Ascending aorta (tissue), 2 donors: ENCODE results near the gene TCERG1L. TPM values are rescaled to one million over a fixed set of nuclear protein-coding genes. Genes with fewer than 3 reads are reported as not detected.

Experiments used
- DNase-seq, 2 donors: peaks; one replicate each; pipeline ENCODE4 v3.0.0-alpha.2; 2019; ENCODE audit warnings: low spot score in 2 of 2
- H3K27ac ChIP-seq, 2 donors: fragments of 200-600 bp; sonication (generic); one replicate each; pipeline ENCODE4 v1.5.1; 2016 to 2017; ENCODE audit warnings: mild to moderate bottlenecking in 1 of 2
- H3K27me3 ChIP-seq: fragments of 200-600 bp; sonication (generic); one replicate; pipeline ENCODE4 v1.5.1; 2017
- H3K36me3 ChIP-seq, 2 donors: fragments of 200-600 bp; sonication (generic); one replicate each; pipeline ENCODE4 v1.5.1; 2016
- H3K4me1 ChIP-seq, 2 donors: fragments of 200-600 bp; sonication (generic); one replicate each; pipeline ENCODE4 v1.5.1; 2016 to 2017; ENCODE audit warnings: mild to moderate bottlenecking in 1 of 2
- H3K4me3 ChIP-seq, 2 donors: fragments of 200-600 bp; sonication (generic); one replicate each; pipeline ENCODE4 v1.5.1; 2016 to 2017; ENCODE audit warnings: mild to moderate bottlenecking in 1 of 2
- H3K9me3 ChIP-seq, 2 donors: fragments of 200-600 bp; sonication (generic); one replicate each; pipeline ENCODE4 v1.5.1; 2016
- intact Hi-C: fragments of 100-400 bp; cut with DNase I; formaldehyde crosslinking; loops from one replicate; pipeline ENCODE4 v1.15.1; 2023
- total RNA-seq: library from RNA; depleted of rRNA; stranded (reverse); fragments of >200 nt; gene quantifications from one replicate; pipeline ENCODE4 v1.1.0, GENCODE V29; 2016
- TF ChIP-seq, protein P1 (sequence below), 3 experiments: fragments of 200-600 bp in 2 of 3; fragments of 450-650 bp in 1 of 3; sonication (generic) in 2 of 3; IDR thresholded peaks; one replicate each; pipeline ENCODE4 v1.5.1; 2016 to 2019; ENCODE audit warnings: antibody characterized with exemption in 3 of 3, mild to moderate bottlenecking in 1 of 3, moderate library complexity in 1 of 3

Gene TCERG1L
- total RNA-seq, 1 donor from 2014 or later: not detected

- Histone ChIP-seq H3K36me3 (no peaks in the 10 kb centered on the region), H3K4me1 (no peaks in the 10 kb centered on the region), H3K27me3 (no peaks in the 10 kb centered on the region), H3K9me3 (no peaks in the 10 kb centered on the region), H3K27ac (no peak overlapping the region), H3K4me3 (no peak overlapping the region)
- intact Hi-C loops: no loop called here
- TF ChIP-seq, protein P1, sequence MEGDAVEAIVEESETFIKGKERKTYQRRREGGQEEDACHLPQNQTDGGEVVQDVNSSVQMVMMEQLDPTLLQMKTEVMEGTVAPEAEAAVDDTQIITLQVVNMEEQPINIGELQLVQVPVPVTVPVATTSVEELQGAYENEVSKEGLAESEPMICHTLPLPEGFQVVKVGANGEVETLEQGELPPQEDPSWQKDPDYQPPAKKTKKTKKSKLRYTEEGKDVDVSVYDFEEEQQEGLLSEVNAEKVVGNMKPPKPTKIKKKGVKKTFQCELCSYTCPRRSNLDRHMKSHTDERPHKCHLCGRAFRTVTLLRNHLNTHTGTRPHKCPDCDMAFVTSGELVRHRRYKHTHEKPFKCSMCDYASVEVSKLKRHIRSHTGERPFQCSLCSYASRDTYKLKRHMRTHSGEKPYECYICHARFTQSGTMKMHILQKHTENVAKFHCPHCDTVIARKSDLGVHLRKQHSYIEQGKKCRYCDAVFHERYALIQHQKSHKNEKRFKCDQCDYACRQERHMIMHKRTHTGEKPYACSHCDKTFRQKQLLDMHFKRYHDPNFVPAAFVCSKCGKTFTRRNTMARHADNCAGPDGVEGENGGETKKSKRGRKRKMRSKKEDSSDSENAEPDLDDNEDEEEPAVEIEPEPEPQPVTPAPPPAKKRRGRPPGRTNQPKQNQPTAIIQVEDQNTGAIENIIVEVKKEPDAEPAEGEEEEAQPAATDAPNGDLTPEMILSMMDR (IDR thresholded peaks at IDR 0.05): no peak
- peak in 1 of 2 donors; percentile 47 for DNase-seq
Measured at GRCh38 chr10:131174651-131175540, 136.6 kb downstream of the TCERG1L start.

GRCh38 chr10:131174211-131174565 lies 137.3 kb downstream of the TCERG1L start:
- Histone ChIP-seq H3K4me1 (no peaks in the 10 kb centered on the region), H3K27me3 (no peaks in the 10 kb centered on the region), H3K36me3 (no peaks in the 10 kb centered on the region), H3K9me3 (no peaks in the 10 kb centered on the region), H3K4me3 (no peak overlapping the region), H3K27ac (no peak overlapping the region)
- TF ChIP-seq, protein P1 (IDR thresholded peaks at IDR 0.05): no peak
- DNase-seq: no peak
- intact Hi-C loops: no loop called here

DNA sequence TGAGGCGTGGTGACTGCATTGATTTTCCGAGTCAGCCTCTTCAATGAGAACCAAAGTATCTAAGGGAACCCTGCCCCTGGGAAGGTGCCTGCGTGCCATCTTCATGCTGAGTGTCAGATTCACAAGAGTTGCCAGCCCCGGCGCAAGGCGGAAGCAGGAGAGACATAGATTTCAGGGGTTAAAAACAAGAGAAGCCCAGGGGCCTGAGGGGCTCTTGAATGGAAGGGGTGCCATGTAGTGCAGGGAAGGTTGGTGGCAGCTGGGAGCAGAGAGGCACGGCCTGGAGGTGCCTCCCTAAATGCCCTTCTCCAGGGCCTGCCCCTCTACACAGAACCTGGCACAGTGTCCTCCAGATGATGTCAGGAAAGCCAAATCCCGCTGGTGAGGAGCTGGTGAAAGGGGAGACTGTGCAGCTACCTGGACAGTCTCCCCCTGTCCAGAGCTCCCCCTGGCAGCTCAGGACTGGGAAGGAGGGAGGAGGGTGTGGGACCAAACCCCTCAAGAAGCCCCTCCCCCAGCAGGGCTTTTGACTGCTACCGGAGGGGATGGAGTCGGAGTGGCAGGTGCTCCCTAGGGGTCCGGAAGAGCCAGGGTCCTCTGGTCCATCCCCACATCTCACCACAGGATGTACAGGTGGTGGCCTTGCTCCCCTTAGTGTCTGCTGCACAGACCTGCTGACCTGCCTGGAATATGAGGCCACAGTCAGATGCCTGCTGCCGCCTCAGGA lies 137.9 kb downstream of the TCERG1L start:
- Histone ChIP-seq H3K36me3 (no peaks in the 10 kb centered on the region), H3K27me3 (no peaks in the 10 kb centered on the region), H3K27ac (no peak overlapping the region), H3K4me3 (no peak overlapping the region), H3K9me3 (no peaks in the 10 kb centered on the region), H3K4me1 (no peaks in the 10 kb centered on the region)
- no peak for DNase-seq
- TF ChIP-seq, protein P1 (IDR thresholded peaks at IDR 0.05): no peak
- intact Hi-C loops: no loop called here

GRCh38 chr10:131172433-131172832 lies 139.1 kb downstream of the TCERG1L start:
- H3K27me3 ChIP-seq: no peaks in the 10 kb centered on the region

DNA sequence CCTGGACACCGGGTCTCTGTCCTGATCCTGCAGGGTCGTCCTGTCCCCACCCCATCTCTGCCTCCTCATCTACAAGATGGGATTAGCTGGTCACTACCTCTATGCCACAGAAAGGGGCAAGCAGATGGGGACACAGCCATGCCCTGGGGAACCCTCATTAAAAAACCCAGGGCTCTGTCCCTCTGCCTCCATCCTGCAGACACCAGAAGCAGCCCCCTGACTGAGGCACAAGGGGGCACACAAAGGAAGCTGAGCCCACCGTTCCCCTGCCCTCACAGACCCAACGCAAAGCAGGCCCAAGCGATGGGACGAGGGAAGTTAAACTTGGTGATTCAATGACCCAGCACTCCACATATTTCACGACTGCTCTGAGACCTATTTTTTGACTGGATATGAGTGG lies 142.4 kb downstream of the TCERG1L start:
- Histone ChIP-seq H3K4me3 (no peak overlapping the region), H3K27ac (no peak overlapping the region), H3K36me3 (no peaks in the 10 kb centered on the region), H3K9me3 (no peaks in the 10 kb centered on the region), H3K27me3 (no peaks in the 10 kb centered on the region), H3K4me1 (no peaks in the 10 kb centered on the region)
- intact Hi-C loops: no loop called here
- TF ChIP-seq, protein P1 (IDR thresholded peaks at IDR 0.05): no peak
- peak in 1 of 2 donors; percentile 9 for DNase-seq

More at GRCh38 chr10:131172433-131172832, 139.1 kb downstream of the TCERG1L start:
- DNase-seq: peak in 1 of 2 donors; percentile 49
- no peaks in the 10 kb centered on the region for H3K9me3 ChIP-seq
- H3K4me3 ChIP-seq: no peak overlapping the region
- no peaks in the 10 kb centered on the region for H3K4me1 ChIP-seq
- intact Hi-C loops: no loop called here
- TF ChIP-seq, protein P1 (IDR thresholded peaks at IDR 0.05): no peak
- H3K36me3 ChIP-seq: no peaks in the 10 kb centered on the region
- no peak overlapping the region for H3K27ac ChIP-seq
